ENCODE data around the gene ZNF236. TPM values are rescaled to one million over a fixed set of nuclear protein-coding genes. Genes with fewer than 3 reads are reported as not detected.

The ZNF236 gene
- total RNA-seq, 6 experiments from 2014 or later: 6.3 to 10.4 (median 8.1) TPM

DNA sequence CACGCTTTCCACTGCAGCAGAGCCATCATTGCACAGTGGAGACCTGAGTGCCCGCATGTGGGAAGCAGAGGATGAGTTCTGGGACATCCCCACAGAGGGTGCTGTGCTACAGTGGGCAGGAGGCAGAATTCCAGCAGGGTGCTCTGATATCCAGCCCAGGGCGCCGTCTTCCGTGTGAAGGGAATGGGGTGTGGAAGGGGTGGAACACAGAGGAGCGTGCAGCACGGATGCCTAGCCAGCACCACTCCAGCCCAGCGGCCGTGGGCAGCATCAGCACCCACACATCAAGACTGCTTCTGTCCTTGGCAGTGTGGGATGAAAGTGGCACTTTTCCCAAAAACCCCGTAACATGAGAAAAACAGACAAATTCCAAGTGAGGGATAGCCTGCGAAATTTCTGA is 134.3 kb downstream of the ZNF236 start:
- DNase-seq: no peak
- Mint-ChIP-seq H3K27me3 (ENCODE audit: insufficient read depth) (no peaks in the 10 kb centered on the region), H3K4me1 (ENCODE audit: low read depth) (no peaks in the 10 kb centered on the region), H3K36me3 (ENCODE audit: low read depth) (peaks cover 26% of the 10 kb centered on the region), H3K27ac (no peak overlapping the region), H3K4me3 (no peak overlapping the region), H3K9me3 (no peaks in the 10 kb centered on the region)
- TF ChIP-seq, protein P1, sequence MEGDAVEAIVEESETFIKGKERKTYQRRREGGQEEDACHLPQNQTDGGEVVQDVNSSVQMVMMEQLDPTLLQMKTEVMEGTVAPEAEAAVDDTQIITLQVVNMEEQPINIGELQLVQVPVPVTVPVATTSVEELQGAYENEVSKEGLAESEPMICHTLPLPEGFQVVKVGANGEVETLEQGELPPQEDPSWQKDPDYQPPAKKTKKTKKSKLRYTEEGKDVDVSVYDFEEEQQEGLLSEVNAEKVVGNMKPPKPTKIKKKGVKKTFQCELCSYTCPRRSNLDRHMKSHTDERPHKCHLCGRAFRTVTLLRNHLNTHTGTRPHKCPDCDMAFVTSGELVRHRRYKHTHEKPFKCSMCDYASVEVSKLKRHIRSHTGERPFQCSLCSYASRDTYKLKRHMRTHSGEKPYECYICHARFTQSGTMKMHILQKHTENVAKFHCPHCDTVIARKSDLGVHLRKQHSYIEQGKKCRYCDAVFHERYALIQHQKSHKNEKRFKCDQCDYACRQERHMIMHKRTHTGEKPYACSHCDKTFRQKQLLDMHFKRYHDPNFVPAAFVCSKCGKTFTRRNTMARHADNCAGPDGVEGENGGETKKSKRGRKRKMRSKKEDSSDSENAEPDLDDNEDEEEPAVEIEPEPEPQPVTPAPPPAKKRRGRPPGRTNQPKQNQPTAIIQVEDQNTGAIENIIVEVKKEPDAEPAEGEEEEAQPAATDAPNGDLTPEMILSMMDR (IDR thresholded peaks at IDR 0.05): no peak

DNA sequence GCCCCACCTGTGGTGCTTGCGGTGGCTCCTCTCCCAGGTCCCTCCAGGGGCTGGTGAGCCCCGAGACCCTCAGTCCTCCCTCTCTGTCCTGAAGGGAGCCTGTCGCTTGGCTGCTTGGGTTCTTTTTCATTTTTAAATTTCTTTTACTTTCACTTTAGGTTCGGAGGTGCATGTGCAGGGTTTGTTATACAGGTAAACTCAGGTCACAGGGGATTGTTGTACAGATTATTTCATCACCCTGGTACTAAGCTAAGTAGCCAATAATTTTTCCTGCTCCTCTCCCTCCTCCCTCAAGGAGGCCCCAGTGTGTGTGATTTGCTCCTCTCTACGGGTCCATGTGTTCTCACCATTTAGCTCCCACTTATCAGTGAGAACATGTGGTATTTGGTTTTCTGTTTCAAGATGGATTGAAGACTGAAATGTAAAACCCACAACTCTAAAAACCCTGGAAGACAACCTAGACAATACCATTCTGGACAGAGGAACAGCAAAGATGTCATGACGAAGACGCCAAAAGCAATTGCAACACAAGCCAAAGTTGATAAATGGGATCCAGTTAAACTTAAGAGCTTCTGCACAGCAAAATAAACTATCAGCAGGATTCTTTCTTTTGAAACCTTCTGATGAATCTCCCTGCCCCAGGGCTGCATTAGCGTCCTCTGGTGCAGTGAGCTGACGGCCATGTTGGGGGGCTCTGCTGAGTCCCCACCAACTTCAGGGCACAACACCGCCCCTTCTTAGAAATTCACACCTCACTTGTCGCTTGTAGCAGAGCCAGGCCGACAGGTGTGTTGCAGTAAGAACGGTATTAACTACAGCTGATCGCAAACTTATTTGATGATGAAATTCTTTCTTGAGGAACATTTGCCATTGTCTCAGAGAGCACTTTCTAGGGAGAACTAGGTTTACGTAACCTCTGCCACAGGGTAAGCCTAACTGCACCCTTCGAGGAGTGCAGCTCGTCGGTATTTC is 135.3 kb downstream of the ZNF236 start:
- H3K36me3 Mint-ChIP-seq (ENCODE audit: low read depth): peaks cover 36% of the 10 kb centered on the region
- DNase-seq: no peak
- no peaks in the 10 kb centered on the region for H3K4me1 Mint-ChIP-seq (ENCODE audit: low read depth)
- H3K27me3 Mint-ChIP-seq (ENCODE audit: insufficient read depth): no peaks in the 10 kb centered on the region
- H3K27ac Mint-ChIP-seq: no peak overlapping the region
- TF ChIP-seq, protein P1 (IDR thresholded peaks at IDR 0.05): no peak
- H3K4me3 Mint-ChIP-seq: no peak overlapping the region
- no peaks in the 10 kb centered on the region for H3K9me3 Mint-ChIP-seq

DNA sequence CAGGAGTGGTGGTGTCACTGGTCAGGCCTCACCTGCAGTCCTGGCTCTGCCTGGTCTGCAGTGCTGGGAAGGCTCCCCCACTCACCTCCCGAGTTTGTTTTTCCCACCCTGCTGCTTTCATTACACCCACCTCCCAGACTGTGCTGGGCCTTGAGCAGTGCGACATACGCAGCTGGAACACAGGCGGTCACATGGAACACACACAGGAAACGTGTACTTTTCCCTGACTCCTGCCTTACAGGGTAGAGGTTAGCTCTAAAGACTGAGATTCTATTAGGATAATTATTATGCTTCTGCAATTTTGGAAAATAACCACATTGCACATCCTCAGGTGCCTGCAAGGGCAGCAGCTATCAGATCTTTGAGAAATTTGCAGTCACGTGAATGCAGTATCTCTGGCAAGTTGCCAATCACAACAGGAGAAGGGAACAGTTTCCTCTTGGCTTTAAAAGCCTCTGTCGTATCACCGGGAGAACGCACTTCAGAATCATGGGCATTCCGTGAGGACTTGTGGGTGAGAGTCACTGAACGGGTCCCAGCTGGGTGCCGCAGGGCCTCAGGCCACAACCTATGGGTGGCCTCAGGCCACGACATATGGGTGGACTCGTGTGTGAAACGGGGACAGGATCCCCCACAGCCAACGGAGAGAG is 136.5 kb downstream of the ZNF236 start:
- H3K27ac Mint-ChIP-seq: no peak overlapping the region
- DNase-seq: no peak
- H3K9me3 Mint-ChIP-seq: no peaks in the 10 kb centered on the region
- no peak overlapping the region for H3K4me3 Mint-ChIP-seq
- TF ChIP-seq, protein P1 (IDR thresholded peaks at IDR 0.05): no peak
- no peaks in the 10 kb centered on the region for H3K4me1 Mint-ChIP-seq (ENCODE audit: low read depth)
- H3K36me3 Mint-ChIP-seq (ENCODE audit: low read depth): peaks cover 41% of the 10 kb centered on the region
- H3K27me3 Mint-ChIP-seq (ENCODE audit: insufficient read depth): no peaks in the 10 kb centered on the region

DNA sequence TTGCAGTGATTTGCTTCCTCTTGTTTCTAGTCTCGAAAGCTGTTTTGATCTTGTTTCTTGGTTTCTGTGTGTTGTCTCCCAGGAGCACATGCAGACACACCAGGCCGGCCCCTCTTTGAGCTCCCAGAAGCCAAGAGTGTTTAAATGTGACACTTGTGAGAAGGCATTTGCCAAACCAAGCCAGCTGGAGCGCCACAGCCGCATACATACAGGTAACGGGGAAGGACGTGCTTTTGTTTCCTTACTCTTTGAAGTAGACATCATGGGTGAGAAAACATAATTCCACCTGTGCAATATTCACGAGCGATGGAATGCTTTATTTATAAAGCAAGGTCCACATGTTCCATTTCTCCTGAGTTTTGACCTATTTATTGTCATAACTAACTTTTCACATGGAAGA is 137.2 kb downstream of the ZNF236 start:
- Mint-ChIP-seq H3K9me3 (no peaks in the 10 kb centered on the region), H3K27ac (no peak overlapping the region), H3K4me1 (ENCODE audit: low read depth) (no peaks in the 10 kb centered on the region), H3K27me3 (ENCODE audit: insufficient read depth) (no peaks in the 10 kb centered on the region), H3K4me3 (no peak overlapping the region), H3K36me3 (ENCODE audit: low read depth) (peaks cover 41% of the 10 kb centered on the region)
- TF ChIP-seq, protein P1 (IDR thresholded peaks at IDR 0.05): no peak
- DNase-seq: no peak

DNA sequence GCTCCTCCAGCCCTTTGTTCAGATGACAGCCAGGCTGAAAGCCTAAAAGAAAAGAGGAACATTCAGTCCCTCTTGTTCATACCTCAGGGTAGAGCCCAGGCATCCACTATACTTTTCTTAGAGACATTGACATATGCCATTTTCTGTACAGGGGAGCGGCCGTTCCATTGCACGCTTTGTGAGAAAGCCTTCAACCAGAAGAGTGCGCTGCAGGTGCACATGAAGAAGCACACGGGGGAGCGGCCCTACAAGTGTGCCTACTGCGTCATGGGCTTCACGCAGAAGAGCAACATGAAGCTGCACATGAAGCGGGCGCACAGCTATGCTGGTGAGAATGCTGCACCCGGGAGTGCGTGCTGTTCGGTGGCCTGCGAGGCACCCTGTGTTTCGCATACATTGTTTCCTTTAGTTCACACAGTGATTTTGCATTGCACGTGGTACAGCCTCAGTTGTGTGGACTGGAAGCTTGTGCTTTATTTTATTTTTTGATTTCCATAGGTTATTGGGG is 138.2 kb downstream of the ZNF236 start:
- no peak for DNase-seq
- Mint-ChIP-seq H3K27me3 (ENCODE audit: insufficient read depth) (no peaks in the 10 kb centered on the region), H3K36me3 (ENCODE audit: low read depth) (peaks cover 45% of the 10 kb centered on the region), H3K4me3 (no peak overlapping the region), H3K9me3 (no peaks in the 10 kb centered on the region), H3K27ac (no peak overlapping the region), H3K4me1 (ENCODE audit: low read depth) (no peaks in the 10 kb centered on the region)
- TF ChIP-seq, protein P1 (IDR thresholded peaks at IDR 0.05): no peak
